ENCODE measurements around the gene TAOK1. TPM values are rescaled to one million over a fixed set of nuclear protein-coding genes. Genes with fewer than 3 reads are reported as not detected.

Gene TAOK1
- total RNA-seq, 1 experiment from 2014 or later, result 85.5 TPM

GRCh38 chr17:29560316-29560715 lies 170.2 kb downstream of the TAOK1 start:
- Histone ChIP-seq H3K4me3 (ENCODE audit: low read depth, low read length, poor library complexity, severe bottlenecking) (no peak overlapping the region), H3K9me3 (ENCODE audit: low read depth, low read length, poor library complexity, severe bottlenecking) (no peaks in the 10 kb centered on the region), H3K36me3 (ENCODE audit: insufficient read depth, low read length, poor library complexity, severe bottlenecking) (no peaks in the 10 kb centered on the region), H3K4me1 (ENCODE audit: insufficient read depth, low read length, poor library complexity, severe bottlenecking) (no peaks in the 10 kb centered on the region), H3K27ac (ENCODE audit: low read depth, low read length, poor library complexity, severe bottlenecking) (no peak overlapping the region), H3K27me3 (replicated peaks; ENCODE audit: insufficient read depth, low read depth, low read length, poor library complexity) (no peaks in the 10 kb centered on the region)
- CTCF ChIA-PET, result no interaction called here
- intact Hi-C loops (cut with micrococcal nuclease; ENCODE audit: unreplicated experiment), result loop anchor here (10.0 kb wide), 1 partner anchor 64 kb away; the partner anchor contains the start of gene CORO6
- no peak for DNase-seq (ENCODE audit: low spot score)
- POLR2A ChIA-PET (ENCODE audit: low non-redundant PET), result interaction anchor here (0.7 kb wide), 1 partner anchor 9 kb away, joined by 3 read pairs; no protein-coding TSS in a partner anchor
- TF ChIP-seq CTCF (conservative IDR thresholded peaks at IDR 0.05; ENCODE audit: low read depth, low read length) (no peak), EZH2 (IDR thresholded peaks at IDR 0.05; ENCODE audit: borderline replicate concordance, low read depth, low read length, poor library complexity, severe bottlenecking) (no peak)
- BruUV-seq (replicated peaks), result no TSS peak

GRCh38 chr17:29561554-29562517 lies 171.7 kb downstream of the TAOK1 start:
- no peaks in the 10 kb centered on the region for H3K9me3 ChIP-seq (ENCODE audit: low read depth, low read length, poor library complexity, severe bottlenecking)
- no peak overlapping the region for H3K27ac ChIP-seq (ENCODE audit: low read depth, low read length, poor library complexity, severe bottlenecking)
- no peaks in the 10 kb centered on the region for H3K4me1 ChIP-seq (ENCODE audit: insufficient read depth, low read length, poor library complexity, severe bottlenecking)
- H3K36me3 ChIP-seq (ENCODE audit: insufficient read depth, low read length, poor library complexity, severe bottlenecking), result no peaks in the 10 kb centered on the region
- DNase-seq (ENCODE audit: low spot score), result no peak
- no TSS peak for BruUV-seq (replicated peaks)
- ChIA-PET CTCF (no interaction called here), POLR2A (ENCODE audit: low non-redundant PET) (no interaction called here)
- no peaks in the 10 kb centered on the region for H3K27me3 ChIP-seq (replicated peaks; ENCODE audit: insufficient read depth, low read depth, low read length, poor library complexity)
- intact Hi-C loops (cut with micrococcal nuclease; ENCODE audit: unreplicated experiment), result loop anchor here (10.0 kb wide), 1 partner anchor 63 kb away; the partner anchor contains the start of gene CORO6
- no peak overlapping the region for H3K4me3 ChIP-seq (ENCODE audit: low read depth, low read length, poor library complexity, severe bottlenecking)
- no peak for TF ChIP-seq EZH2 (IDR thresholded peaks at IDR 0.05; ENCODE audit: borderline replicate concordance, low read depth, low read length, poor library complexity, severe bottlenecking)
- TF ChIP-seq CTCF (conservative IDR thresholded peaks at IDR 0.05; ENCODE audit: low read depth, low read length), result no peak

GRCh38 chr17:29562615-29563014 lies 172.5 kb downstream of the TAOK1 start:
- no peak overlapping the region for H3K27ac ChIP-seq (ENCODE audit: low read depth, low read length, poor library complexity, severe bottlenecking)
- no peaks in the 10 kb centered on the region for H3K36me3 ChIP-seq (ENCODE audit: insufficient read depth, low read length, poor library complexity, severe bottlenecking)
- no peak for TF ChIP-seq EZH2 (IDR thresholded peaks at IDR 0.05; ENCODE audit: borderline replicate concordance, low read depth, low read length, poor library complexity, severe bottlenecking)
- no peak for TF ChIP-seq CTCF (conservative IDR thresholded peaks at IDR 0.05; ENCODE audit: low read depth, low read length)
- no peaks in the 10 kb centered on the region for H3K4me1 ChIP-seq (ENCODE audit: insufficient read depth, low read length, poor library complexity, severe bottlenecking)
- no peaks in the 10 kb centered on the region for H3K9me3 ChIP-seq (ENCODE audit: low read depth, low read length, poor library complexity, severe bottlenecking)
- intact Hi-C loops (cut with micrococcal nuclease; ENCODE audit: unreplicated experiment), result loop anchor here (10.0 kb wide), 1 partner anchor 62 kb away; the partner anchor contains the start of gene CORO6
- H3K27me3 ChIP-seq (replicated peaks; ENCODE audit: insufficient read depth, low read depth, low read length, poor library complexity), result no peaks in the 10 kb centered on the region
- POLR2A ChIA-PET (ENCODE audit: low non-redundant PET), result no interaction called here
- H3K4me3 ChIP-seq (ENCODE audit: low read depth, low read length, poor library complexity, severe bottlenecking), result no peak overlapping the region
- no peak for DNase-seq (ENCODE audit: low spot score)
- BruUV-seq (replicated peaks), result no TSS peak
- CTCF ChIA-PET, result no interaction called here
